ENCODE data around the gene SETD5. TPM values are rescaled to one million over a fixed set of nuclear protein-coding genes. Genes with fewer than 3 reads are reported as not detected.

SETD5 gene
- total RNA-seq = 100 to 1,000 TPM in 1 of 2 donors, 10 to 100 TPM in 1; 78.6 to 102 TPM
- long read RNA-seq, full-length matches to known transcripts = 3 of 28 reads
- long read RNA-seq, partial matches to known transcripts = 8 of 28 reads
- long read RNA-seq, other reads (novel, unspliced or antisense) = 17 of 28 reads

- intact Hi-C loops (cut with DNase I, micrococcal nuclease) = no loop called here
- ATAC-seq (peak; percentile 68), DNase-seq (peak; percentile 98 to 99)
Observed at GRCh38 chr3:9397332-9397905, at the start of gene SETD5. Gene SETD5, plus strand, starts transcription at chr3:9397615. Its CDS starts 31,324 bp downstream, at chr3:9428939.

GRCh38 chr3:9347887-9348286 lies 49.5 kb upstream of the SETD5 start:
- intact Hi-C loops (cut with DNase I, micrococcal nuclease) = no loop called here
- DNase-seq (no peak), ATAC-seq (no peak)

- ATAC-seq = no peak
- no peak for DNase-seq
- intact Hi-C loops (cut with DNase I, micrococcal nuclease) = loop anchor here in 1 of 2 donors (10.0 kb wide), 1 partner anchor 305 kb away; no protein-coding TSS in a partner anchor
Observed at GRCh38 chr3:9349321-9350117, 47.9 kb upstream of the SETD5 start.

GRCh38 chr3:9351709-9352126 lies 45.7 kb upstream of the SETD5 start:
- no peak for ATAC-seq
- intact Hi-C loops (cut with DNase I, micrococcal nuclease) = loop anchor here in 1 of 2 donors (10.0 kb wide), 1 partner anchor 303 kb away; no protein-coding TSS in a partner anchor
- DNase-seq = no peak

GRCh38 chr3:9352917-9353752 lies 44.3 kb upstream of the SETD5 start:
- intact Hi-C loops (cut with DNase I, micrococcal nuclease) = loop anchor here in 1 of 2 donors (10.0 kb wide), 1 partner anchor 302 kb away; no protein-coding TSS in a partner anchor
- ATAC-seq = peak; percentile 86
- DNase-seq = peak; percentile 64 to 76

- ATAC-seq (no peak), DNase-seq (no peak)
- intact Hi-C loops (cut with DNase I, micrococcal nuclease) = loop anchor here in 1 of 2 donors (5.0 kb wide), 1 partner anchor 60 kb away; no protein-coding TSS in a partner anchor
Observed at GRCh38 chr3:9361691-9362388, 35.6 kb upstream of the SETD5 start.

GRCh38 chr3:9362731-9363530 lies 34.5 kb upstream of the SETD5 start, which contains the start of gene THUMPD3:
Gene THUMPD3, plus strand, starts transcription at chr3:9363054. Its CDS starts 2,015 bp downstream, at chr3:9365069.
- ATAC-seq (peak; percentile 96), DNase-seq (peak; percentile 92 to 94)
- intact Hi-C loops (cut with DNase I, micrococcal nuclease) = loop anchor here in 1 of 2 donors (5.0 kb wide), 1 partner anchor 59 kb away; no protein-coding TSS in a partner anchor

- intact Hi-C loops (cut with DNase I, micrococcal nuclease) = no loop called here
- DNase-seq (no peak), ATAC-seq (no peak)
Observed at GRCh38 chr3:9369508-9369907, 27.9 kb upstream of the SETD5 start.

GRCh38 chr3:9373465-9373864 lies 23.9 kb upstream of the SETD5 start:
- intact Hi-C loops (cut with DNase I, micrococcal nuclease) = no loop called here
- no peak for ATAC-seq

GRCh38 chr3:9377981-9378380 lies 19.4 kb upstream of the SETD5 start:
- ATAC-seq (no peak), DNase-seq (no peak)
- intact Hi-C loops (cut with DNase I, micrococcal nuclease) = no loop called here

More at GRCh38 chr3:9373465-9373864, 23.9 kb upstream of the SETD5 start:
- DNase-seq = no peak

GRCh38 chr3:9379327-9379726 lies 18.1 kb upstream of the SETD5 start:
- intact Hi-C loops (cut with DNase I, micrococcal nuclease) = no loop called here
- ATAC-seq (no peak), DNase-seq (no peak)

GRCh38 chr3:9380014-9380413 lies 17.4 kb upstream of the SETD5 start:
- ATAC-seq (no peak), DNase-seq (no peak)
- intact Hi-C loops (cut with DNase I, micrococcal nuclease) = no loop called here

- ATAC-seq = peak; percentile 28
- DNase-seq = no peak
- intact Hi-C loops (cut with DNase I, micrococcal nuclease) = no loop called here
Observed at GRCh38 chr3:9384141-9384828, 13.1 kb upstream of the SETD5 start.

- intact Hi-C loops (cut with DNase I, micrococcal nuclease) = no loop called here
- ATAC-seq (no peak), DNase-seq (no peak)
Observed at GRCh38 chr3:9385187-9386077, 12.0 kb upstream of the SETD5 start.

GRCh38 chr3:9386078-9386459 lies 11.3 kb upstream of the SETD5 start:
- DNase-seq (no peak), ATAC-seq (no peak)
- intact Hi-C loops (cut with DNase I, micrococcal nuclease) = no loop called here
